Smooth muscle cell (in vitro differentiated cells): ENCODE measurements around the gene PRPF31. TPM values are rescaled to one million over a fixed set of nuclear protein-coding genes. Genes with fewer than 3 reads are reported as not detected.
"Not testable (repeated sequence)": the region's sequence is repeated elsewhere in the genome, so short reads cannot be mapped to it uniquely, and the experiment has no call there.

Experiments
- DNase-seq: peaks from one replicate; lab custom pipeline; 2025; ENCODE audit not compliant: unreplicated experiment; lab: John Stamatoyannopoulos, UW
- H2AFZ ChIP-seq: fragments of 200-600 bp; sonication (generic); 2 replicates; pipeline ENCODE4 v1.6.0; 2016; ENCODE audit warnings: antibody characterized with exemption, low read depth, mild to moderate bottlenecking
- H3F3A ChIP-seq: fragments of 200-600 bp; sonication (generic); 2 replicates; pipeline ENCODE4 v1.6.0; 2017; ENCODE audit warnings: antibody characterized with exemption, low read depth
- H3K27ac ChIP-seq: fragments of 200-600 bp; sonication (generic); 2 replicates; pipeline ENCODE4 v1.5.1; 2016; ENCODE audit warnings: low read depth, mild to moderate bottlenecking
- H3K27me3 ChIP-seq: fragments of 200-600 bp; sonication (generic); 2 replicates; pipeline ENCODE4 v1.6.1; 2016; ENCODE audit warnings: low read depth, mild to moderate bottlenecking
- H3K36me3 ChIP-seq: fragments of 200-600 bp; sonication (generic); 2 replicates; pipeline ENCODE4 v1.5.1; 2016; ENCODE audit warnings: low read depth
- H3K4me1 ChIP-seq: fragments of 200-600 bp; sonication (generic); 2 replicates; pipeline ENCODE4 v1.5.1; 2016; ENCODE audit warnings: low read depth
- H3K4me2 ChIP-seq: fragments of 200-600 bp; sonication (generic); 2 replicates; pipeline ENCODE4 v1.6.0; 2016; ENCODE audit warnings: mild to moderate bottlenecking
- H3K4me3 ChIP-seq: fragments of 200-600 bp; sonication (generic); 2 replicates; pipeline ENCODE4 v1.5.1; 2016; ENCODE audit warnings: mild to moderate bottlenecking
- H3K79me2 ChIP-seq: fragments of 200-600 bp; sonication (generic); 2 replicates; pipeline ENCODE4 v1.6.0; 2016; ENCODE audit warnings: low read depth, mild to moderate bottlenecking
- H3K9ac ChIP-seq: fragments of 200-600 bp; sonication (generic); 2 replicates; pipeline ENCODE4 v1.6.0; 2016; ENCODE audit warnings: low read depth
- H3K9me3 ChIP-seq: fragments of 200-600 bp; sonication (generic); replicated peaks from 2 replicates; pipeline ENCODE4 v1.5.1; 2016; ENCODE audit warnings: low read depth
- H4K20me1 ChIP-seq: fragments of 200-600 bp; sonication (generic); 2 replicates; pipeline ENCODE4 v1.6.0; 2016; ENCODE audit warnings: low read depth
- WGBS: methylation state at CpG from one replicate; pipeline ENCODE4 v1.1.7; 2016; ENCODE audit warnings: low lambda C conversion rate; 5-methylcytosine and 5-hydroxymethylcytosine counted together
- polyA plus RNA-seq: library from polyadenylated mRNA; unstranded; fragments of >200 nt; fragmentation: Nextera tagmentation; extraction: Ambion mirVana; gene quantifications from 2 replicates; pipeline ENCODE4 v1.2.1, GENCODE V29; 2016
- total RNA-seq: library from RNA; depleted of rRNA; stranded (reverse); fragments of >200 nt; gene quantifications from 2 replicates; pipeline ENCODE4 v1.2.3, GENCODE V29; 2014
- TF ChIP-seq, protein P1 (sequence below): fragments of 200-600 bp; sonication (generic); IDR thresholded peaks from 2 replicates; pipeline ENCODE4 v1.5.1; 2017; ENCODE audit warnings: borderline replicate concordance, mild to moderate bottlenecking, antibody characterized with exemption; ENCODE audit not compliant: insufficient read depth, poor library complexity, severe bottlenecking

Gene PRPF31
- total and polyA plus RNA-seq, 2 experiments from 2014 or later, result 42.8 to 81.2 TPM

DNA sequence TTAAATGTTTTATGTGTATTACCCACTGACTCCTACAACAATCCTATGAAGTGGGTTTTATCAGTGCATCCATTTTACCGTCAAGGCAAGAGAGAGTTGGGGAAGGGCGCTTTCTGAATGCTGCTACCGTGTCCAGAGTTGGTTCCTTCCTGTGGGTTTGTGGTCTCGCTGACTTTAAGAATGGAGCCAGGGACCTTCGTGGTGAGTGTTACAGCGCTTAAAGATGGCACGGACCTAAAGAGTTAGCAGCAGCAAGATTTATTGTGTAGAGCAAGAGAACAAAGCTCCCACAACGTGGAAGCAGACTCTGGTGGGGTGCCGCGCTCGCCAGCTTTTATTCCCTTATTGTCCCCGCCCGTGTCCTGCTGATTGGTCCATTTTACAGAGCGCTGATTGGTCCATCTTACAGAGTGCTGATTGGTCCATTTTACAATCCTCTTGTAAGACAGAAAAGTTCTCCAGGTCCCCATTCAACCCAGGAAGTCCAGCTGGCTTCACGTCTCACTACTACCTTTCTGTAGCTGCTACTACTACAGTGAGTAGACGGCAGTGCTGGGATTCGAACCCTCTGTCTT lies 21.0 kb upstream of the PRPF31 start:
- WGBS, result 91% methylated on average over 17 of the region's 17 CpGs
- TF ChIP-seq, protein P1, sequence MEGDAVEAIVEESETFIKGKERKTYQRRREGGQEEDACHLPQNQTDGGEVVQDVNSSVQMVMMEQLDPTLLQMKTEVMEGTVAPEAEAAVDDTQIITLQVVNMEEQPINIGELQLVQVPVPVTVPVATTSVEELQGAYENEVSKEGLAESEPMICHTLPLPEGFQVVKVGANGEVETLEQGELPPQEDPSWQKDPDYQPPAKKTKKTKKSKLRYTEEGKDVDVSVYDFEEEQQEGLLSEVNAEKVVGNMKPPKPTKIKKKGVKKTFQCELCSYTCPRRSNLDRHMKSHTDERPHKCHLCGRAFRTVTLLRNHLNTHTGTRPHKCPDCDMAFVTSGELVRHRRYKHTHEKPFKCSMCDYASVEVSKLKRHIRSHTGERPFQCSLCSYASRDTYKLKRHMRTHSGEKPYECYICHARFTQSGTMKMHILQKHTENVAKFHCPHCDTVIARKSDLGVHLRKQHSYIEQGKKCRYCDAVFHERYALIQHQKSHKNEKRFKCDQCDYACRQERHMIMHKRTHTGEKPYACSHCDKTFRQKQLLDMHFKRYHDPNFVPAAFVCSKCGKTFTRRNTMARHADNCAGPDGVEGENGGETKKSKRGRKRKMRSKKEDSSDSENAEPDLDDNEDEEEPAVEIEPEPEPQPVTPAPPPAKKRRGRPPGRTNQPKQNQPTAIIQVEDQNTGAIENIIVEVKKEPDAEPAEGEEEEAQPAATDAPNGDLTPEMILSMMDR, result no peak

DNA sequence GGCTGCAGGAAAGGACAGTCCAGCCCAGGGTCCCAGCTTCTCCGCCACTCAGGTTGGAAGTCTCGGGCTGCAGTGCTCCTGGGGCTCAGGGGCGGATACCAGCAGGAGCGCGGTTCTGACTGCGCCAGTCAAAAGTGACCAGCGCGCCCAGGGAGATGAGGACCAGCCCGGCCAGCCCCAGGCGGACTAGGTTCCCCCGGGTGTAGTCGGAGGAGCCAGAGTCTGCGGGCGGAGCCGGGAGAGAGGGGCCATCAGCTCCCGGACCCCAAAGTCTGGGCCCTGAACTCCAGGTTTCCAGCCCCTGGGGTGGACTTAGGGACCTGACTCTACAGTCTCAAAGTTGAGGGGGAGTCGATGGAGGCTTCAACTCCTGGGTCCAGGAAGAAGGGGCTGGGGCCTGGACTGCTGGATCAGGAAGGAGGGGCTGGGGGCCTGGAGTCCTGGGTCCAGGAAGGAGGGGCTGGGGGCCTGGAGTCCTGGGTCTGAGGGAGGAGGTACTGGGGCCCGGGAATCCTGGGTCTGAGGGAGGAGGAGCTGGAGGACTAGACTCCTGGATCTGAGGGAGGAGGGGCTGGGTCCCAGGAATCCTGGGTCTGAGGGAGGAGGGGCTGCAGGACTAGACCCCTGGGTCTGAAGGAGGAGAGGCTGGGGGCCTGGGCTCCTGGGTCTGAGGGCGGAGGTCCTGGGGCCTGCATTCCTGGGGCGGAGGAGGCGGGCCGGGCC lies 20.3 kb upstream of the PRPF31 start:
- peak overlapping the region; percentile 61 for H2AFZ ChIP-seq
- H3K27me3 ChIP-seq, result peaks cover 3% of the 10 kb centered on the region
- peak overlapping the region; percentile 40 for H3K4me3 ChIP-seq
- WGBS, result 80% methylated on average over 21 of the region's 22 CpGs
- H4K20me1 ChIP-seq, result no peaks in the 10 kb centered on the region
- no peaks in the 10 kb centered on the region for H3K9me3 ChIP-seq
- H3K27ac ChIP-seq, result no peak overlapping the region
- H3K4me2 ChIP-seq, result peak overlapping the region; percentile 87
- H3K9ac ChIP-seq, result no peak overlapping the region
- no peaks in the 10 kb centered on the region for H3K4me1 ChIP-seq
- H3K36me3 ChIP-seq, result no peaks in the 10 kb centered on the region
- no peak for DNase-seq
- TF ChIP-seq, protein P1, result no peak
- no peaks in the 10 kb centered on the region for H3F3A ChIP-seq
- no peaks in the 10 kb centered on the region for H3K79me2 ChIP-seq

More for the DNA sequence above, 21.0 kb upstream of the PRPF31 start:
- Histone ChIP-seq H4K20me1 (no peaks in the 10 kb centered on the region), H3K4me2 (no peak overlapping the region), H3K9ac (no peak overlapping the region), H2AFZ (no peak overlapping the region), H3K79me2 (no peaks in the 10 kb centered on the region), H3K4me1 (no peaks in the 10 kb centered on the region), H3K36me3 (no peaks in the 10 kb centered on the region), H3K9me3 (no peaks in the 10 kb centered on the region), H3K27me3 (peaks cover 3% of the 10 kb centered on the region), H3K4me3 (no peak overlapping the region), H3K27ac (no peak overlapping the region), H3F3A (no peaks in the 10 kb centered on the region)
- DNase-seq, result no peak

DNA sequence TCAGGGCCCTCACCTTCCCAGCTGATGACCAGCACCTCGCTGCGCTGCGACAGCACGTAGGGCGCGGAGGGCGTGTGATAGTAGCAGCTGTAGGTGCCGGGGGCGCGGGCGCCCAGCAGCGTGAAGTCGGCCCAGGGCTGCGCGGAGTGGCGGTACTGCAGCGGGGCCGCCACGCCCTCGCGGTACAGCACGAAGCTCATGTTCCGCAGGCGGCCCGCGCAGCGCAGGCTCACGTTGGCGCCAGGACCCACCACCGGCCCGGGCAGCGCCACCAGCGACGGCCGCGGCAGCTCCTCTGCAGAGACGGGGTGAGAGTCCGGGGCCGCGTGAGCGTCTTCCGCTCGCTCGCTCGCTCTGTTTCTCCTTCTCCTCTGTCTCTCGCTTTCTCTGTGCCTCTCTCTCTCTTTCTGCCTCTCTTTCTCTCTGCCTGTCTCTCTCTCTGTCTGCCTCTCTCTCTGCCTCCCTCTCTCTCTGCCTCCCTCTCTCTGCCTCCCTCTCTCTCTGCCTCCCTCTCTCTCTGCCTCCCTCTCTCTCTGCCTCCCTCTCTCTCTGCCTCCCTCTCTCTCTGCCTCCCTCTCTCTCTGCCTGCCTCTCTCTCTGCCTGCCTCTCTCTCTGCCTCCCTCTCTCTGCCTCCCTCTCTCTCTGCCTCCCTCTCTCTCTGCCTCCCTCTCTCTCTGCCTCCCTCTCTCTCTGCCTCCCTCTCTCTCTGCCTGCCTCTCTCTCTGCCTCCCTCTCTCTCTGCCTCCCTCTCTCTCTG lies 19.5 kb upstream of the PRPF31 start:
- not testable (repeated sequence) for H3K79me2 ChIP-seq, H3K4me1 ChIP-seq, H3K36me3 ChIP-seq, DNase-seq, H4K20me1 ChIP-seq, H3K27me3 ChIP-seq, H3K27ac ChIP-seq, H3F3A ChIP-seq, H3K9ac ChIP-seq, H3K9me3 ChIP-seq
- peak overlapping the region; percentile 87 for H3K4me2 ChIP-seq
- H3K4me3 ChIP-seq, result peak overlapping the region; percentile 40
- WGBS, result 4% methylated on average over 33 of the region's 46 CpGs
- peak overlapping the region; percentile 61 for H2AFZ ChIP-seq

DNA sequence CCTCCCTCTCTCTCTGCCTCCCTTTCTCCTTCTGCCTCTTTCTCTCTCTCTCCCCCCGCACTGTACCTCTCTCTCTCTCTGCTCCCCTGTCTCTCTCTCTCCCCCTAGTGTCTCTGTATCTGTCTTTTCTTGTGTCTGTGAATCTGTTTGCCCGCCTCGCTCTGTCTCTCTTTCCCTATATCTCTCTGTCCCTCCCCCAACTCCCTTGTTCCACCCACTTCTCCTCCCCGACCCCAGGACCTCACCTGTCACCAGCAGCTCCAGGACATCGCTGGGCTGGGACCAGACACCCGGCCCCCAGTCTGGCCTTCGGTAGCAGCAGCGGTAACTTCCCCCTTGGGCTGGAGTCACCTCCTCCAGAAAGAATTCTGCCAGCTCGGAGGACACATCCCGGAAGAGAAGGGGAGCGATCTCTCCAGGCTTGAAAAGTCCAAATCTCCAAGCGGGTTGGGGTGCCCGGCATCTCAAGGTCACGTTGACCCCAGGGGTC lies 18.9 kb upstream of the PRPF31 start:
- H4K20me1 ChIP-seq, result no peaks in the 10 kb centered on the region
- H3K27me3 ChIP-seq, result peaks cover 3% of the 10 kb centered on the region
- H3K9me3 ChIP-seq, result no peaks in the 10 kb centered on the region
- TF ChIP-seq, protein P1, result peak; percentile 10
- no peaks in the 10 kb centered on the region for H3F3A ChIP-seq
- 14% methylated on average over 14 of the region's 14 CpGs for WGBS
- H3K9ac ChIP-seq, result no peak overlapping the region
- no peak for DNase-seq
- H2AFZ ChIP-seq, result peak overlapping the region; percentile 61
- peak overlapping the region; percentile 79 for H3K4me2 ChIP-seq
- no peak overlapping the region for H3K27ac ChIP-seq
- no peaks in the 10 kb centered on the region for H3K36me3 ChIP-seq
- H3K4me1 ChIP-seq, result no peaks in the 10 kb centered on the region
- peak overlapping the region; percentile 30 for H3K4me3 ChIP-seq
- no peaks in the 10 kb centered on the region for H3K79me2 ChIP-seq
